Muscle of leg (tissue), 16 donors: ENCODE measurements around the gene RNF207. TPM values are rescaled to one million over a fixed set of nuclear protein-coding genes. Genes with fewer than 3 reads are reported as not detected.

ENCODE experiments used
- DNase-seq: peaks from one replicate; pipeline ENCODE4 v3.0.0; 2013
- H3K27ac ChIP-seq: one replicate; pipeline ENCODE4 v1.5.1; 2013; ENCODE audit warnings: mild to moderate bottlenecking, low read length, control low read depth
- H3K27me3 ChIP-seq: one replicate; pipeline ENCODE4 v1.6.1; 2013; ENCODE audit warnings: low read length; ENCODE audit not compliant: control insufficient read depth, insufficient read depth
- H3K36me3 ChIP-seq: one replicate; pipeline ENCODE4 v1.6.1; 2013; ENCODE audit warnings: low read length; ENCODE audit not compliant: control insufficient read depth, insufficient read depth
- H3K4me1 ChIP-seq: one replicate; pipeline ENCODE4 v1.6.1; 2013; ENCODE audit warnings: low read length; ENCODE audit not compliant: control insufficient read depth, insufficient read depth
- H3K4me3 ChIP-seq: one replicate; pipeline ENCODE4 v1.5.1; 2013; ENCODE audit warnings: low read length, control low read depth
- H3K9me3 ChIP-seq: replicated peaks from 2 replicates; pipeline ENCODE4 v1.6.1; 2013; ENCODE audit warnings: low read depth, low read length; ENCODE audit not compliant: control insufficient read depth
- WGBS: methylation state at CpG from one replicate; pipeline ENCODE4 v1.1.5; 2013; ENCODE audit warnings: missing lambda C conversion rate; ENCODE audit not compliant: insufficient coverage; 5-methylcytosine and 5-hydroxymethylcytosine counted together
- long read RNA-seq, 11 donors: transcript quantifications; one replicate each; lab custom pipeline, GENCODE V29; 2026
- polyA plus RNA-seq, 8 donors: library from polyadenylated mRNA; unstranded; fragments of 120-200 nt; gene quantifications; one replicate each; pipeline versions ENCODE4 v1.2.1 to v1.2.3, GENCODE V29; 2013; ENCODE audit warnings: inconsistent platforms in 1 of 8, low replicate concordance in 1 of 8; ENCODE audit not compliant: insufficient read length in 8 of 8, insufficient read depth in 1 of 8
- total RNA-seq: library from RNA; stranded (reverse); fragments of 120-200 nt; gene quantifications from one replicate; pipeline ENCODE4 v1.2.4, GENCODE V29; 2013

The RNF207 gene
- total RNA-seq = 16.4 TPM
- 10 to 100 TPM; 13.4 to 41.6 (median 24.0) TPM for polyA plus RNA-seq
- long read RNA-seq, donor 1, partial matches to known transcripts = 0 of 2 reads
- long read RNA-seq, donor 1, other reads (novel, unspliced or antisense) = 0 of 2 reads
- long read RNA-seq, donor 2 = 0 reads
- long read RNA-seq, donor 3, partial matches to known transcripts = 0 of 2 reads
- long read RNA-seq, donor 3, other reads (novel, unspliced or antisense) = 0 of 2 reads
- long read RNA-seq, donor 4, partial matches to known transcripts = 13 of 13 reads
- long read RNA-seq, donor 4, other reads (novel, unspliced or antisense) = 0 of 13 reads
- long read RNA-seq, donor 5, partial matches to known transcripts = 20 of 22 reads
- long read RNA-seq, donor 5, other reads (novel, unspliced or antisense) = 0 of 22 reads
- long read RNA-seq, donor 6, partial matches to known transcripts = 19 of 24 reads
- long read RNA-seq, donor 6, other reads (novel, unspliced or antisense) = 0 of 24 reads
- long read RNA-seq, donor 7 = 0 reads
- long read RNA-seq, donor 8, partial matches to known transcripts = 10 of 11 reads
- long read RNA-seq, donor 8, other reads (novel, unspliced or antisense) = 0 of 11 reads
- long read RNA-seq, donor 9, partial matches to known transcripts = 0 of 13 reads
- long read RNA-seq, donor 9, other reads (novel, unspliced or antisense) = 11 of 13 reads
- long read RNA-seq, donor 10, partial matches to known transcripts = 19 of 22 reads
- long read RNA-seq, donor 10, other reads (novel, unspliced or antisense) = 0 of 22 reads
- long read RNA-seq, donor 11, partial matches to known transcripts = 5 of 6 reads
- long read RNA-seq, donor 11, other reads (novel, unspliced or antisense) = 0 of 6 reads

GRCh38 chr1:6205849-6206519, at the start of gene RNF207:
TSS of gene RNF207 (plus strand) at chr1:6206119. CDS start at chr1:6206536, 417 bp downstream.
- peak; percentile 81 for DNase-seq
- peaks cover 8% of the 10 kb centered on the region for H3K36me3 ChIP-seq
- peaks cover 46% of the 10 kb centered on the region for H3K4me1 ChIP-seq
- no peaks in the 10 kb centered on the region for H3K9me3 ChIP-seq
- H3K27me3 ChIP-seq = peaks cover 37% of the 10 kb centered on the region
- H3K27ac ChIP-seq = peak within 1 kb of the TSS; percentile 83
- H3K4me3 ChIP-seq = peak within 1 kb of the TSS; percentile 49
- WGBS = 1% methylated on average over 64 of the region's 66 CpGs

GRCh38 chr1:6157132-6157527, 48.8 kb upstream of the RNF207 start:
- H3K4me1 ChIP-seq = no peaks in the 10 kb centered on the region
- no peaks in the 10 kb centered on the region for H3K9me3 ChIP-seq
- DNase-seq = no peak
- H3K27ac ChIP-seq = no peak overlapping the region
- H3K4me3 ChIP-seq = no peak overlapping the region
- H3K27me3 ChIP-seq = peaks cover 8% of the 10 kb centered on the region
- H3K36me3 ChIP-seq = no peaks in the 10 kb centered on the region
- 55% methylated on average over 2 of the region's 2 CpGs for WGBS

- no peaks in the 10 kb centered on the region for H3K9me3 ChIP-seq
- H3K36me3 ChIP-seq = no peaks in the 10 kb centered on the region
- 71% methylated on average over 15 of the region's 15 CpGs for WGBS
- no peak overlapping the region for H3K4me3 ChIP-seq
- H3K27ac ChIP-seq = no peak overlapping the region
- no peak for DNase-seq
- H3K27me3 ChIP-seq = peaks cover 7% of the 10 kb centered on the region
- H3K4me1 ChIP-seq = no peaks in the 10 kb centered on the region
Measured at GRCh38 chr1:6157528-6158174, 48.3 kb upstream of the RNF207 start.

GRCh38 chr1:6158181-6158580, 47.7 kb upstream of the RNF207 start:
- no peak overlapping the region for H3K27ac ChIP-seq
- WGBS = 74% methylated on average over 5 of the region's 8 CpGs
- DNase-seq = no peak
- H3K4me1 ChIP-seq = no peaks in the 10 kb centered on the region
- H3K27me3 ChIP-seq = peaks cover 5% of the 10 kb centered on the region
- no peaks in the 10 kb centered on the region for H3K9me3 ChIP-seq
- H3K4me3 ChIP-seq = no peak overlapping the region
- no peaks in the 10 kb centered on the region for H3K36me3 ChIP-seq

- no peak overlapping the region for H3K27ac ChIP-seq
- no peaks in the 10 kb centered on the region for H3K4me1 ChIP-seq
- H3K4me3 ChIP-seq = no peak overlapping the region
- 75% methylated on average over 4 of the region's 7 CpGs for WGBS
- peaks cover 7% of the 10 kb centered on the region for H3K27me3 ChIP-seq
- H3K36me3 ChIP-seq = no peaks in the 10 kb centered on the region
- H3K9me3 ChIP-seq = no peaks in the 10 kb centered on the region
- DNase-seq = no peak
Measured at GRCh38 chr1:6162341-6162740, 43.6 kb upstream of the RNF207 start.

GRCh38 chr1:6162773-6163172, 43.1 kb upstream of the RNF207 start:
- no peaks in the 10 kb centered on the region for H3K36me3 ChIP-seq
- H3K9me3 ChIP-seq = no peaks in the 10 kb centered on the region
- H3K27ac ChIP-seq = no peak overlapping the region
- no peaks in the 10 kb centered on the region for H3K4me1 ChIP-seq
- no peak overlapping the region for H3K4me3 ChIP-seq
- 53% methylated on average over 11 of the region's 13 CpGs for WGBS
- DNase-seq = no peak
- H3K27me3 ChIP-seq = peaks cover 7% of the 10 kb centered on the region

- DNase-seq = no peak
- H3K4me1 ChIP-seq = no peaks in the 10 kb centered on the region
- no peaks in the 10 kb centered on the region for H3K9me3 ChIP-seq
- 69% methylated on average over 13 of the region's 15 CpGs for WGBS
- H3K27ac ChIP-seq = no peak overlapping the region
- no peak overlapping the region for H3K4me3 ChIP-seq
- peaks cover 7% of the 10 kb centered on the region for H3K27me3 ChIP-seq
- no peaks in the 10 kb centered on the region for H3K36me3 ChIP-seq
Measured at GRCh38 chr1:6163191-6163972, 42.5 kb upstream of the RNF207 start.

- no peak for DNase-seq
- 80% methylated on average over 2 of the region's 19 CpGs for WGBS
Measured at GRCh38 chr1:6163973-6164617, 41.8 kb upstream of the RNF207 start.

GRCh38 chr1:6165027-6165426, 40.9 kb upstream of the RNF207 start:
- H3K27ac ChIP-seq = no peak overlapping the region
- no peaks in the 10 kb centered on the region for H3K36me3 ChIP-seq
- DNase-seq = no peak
- peaks cover 7% of the 10 kb centered on the region for H3K27me3 ChIP-seq
- no peak overlapping the region for H3K4me3 ChIP-seq
- no peaks in the 10 kb centered on the region for H3K4me1 ChIP-seq
- H3K9me3 ChIP-seq = no peaks in the 10 kb centered on the region
- 65% methylated on average over 2 of the region's 7 CpGs for WGBS

More at GRCh38 chr1:6163973-6164617, 41.8 kb upstream of the RNF207 start:
- no peak overlapping the region for H3K4me3 ChIP-seq
- no peaks in the 10 kb centered on the region for H3K36me3 ChIP-seq
- no peaks in the 10 kb centered on the region for H3K4me1 ChIP-seq
- H3K9me3 ChIP-seq = no peaks in the 10 kb centered on the region
- H3K27ac ChIP-seq = no peak overlapping the region
- peaks cover 8% of the 10 kb centered on the region for H3K27me3 ChIP-seq
